Measurements from ENCODE around the gene GSK3B.

The GSK3B gene

DNA sequence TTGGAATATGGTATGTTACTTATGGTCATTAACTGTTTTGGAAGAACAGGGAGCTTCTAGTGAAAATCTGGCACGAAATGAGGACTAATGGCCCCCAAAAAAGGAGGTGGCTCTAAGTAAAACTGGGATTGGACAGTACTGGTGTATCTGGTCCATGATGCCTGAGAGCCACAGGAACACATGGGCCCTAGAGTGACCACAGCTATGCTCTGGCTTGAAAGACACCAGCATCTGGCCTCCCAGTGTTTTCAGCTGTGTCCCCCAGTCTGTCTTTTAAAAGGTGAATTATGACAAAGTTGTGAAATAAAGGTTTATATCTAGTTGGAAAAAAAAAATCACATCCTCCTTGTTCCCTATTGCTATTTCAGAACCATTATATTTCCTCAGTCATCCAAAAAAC lies 64.5 kb downstream of the GSK3B start:
- Histone ChIP-seq H2AFZ (no peak overlapping the region), H3K4me1 (no peaks in the 10 kb centered on the region), H3K4me3 (ENCODE audit: low read depth, low read length) (no peak overlapping the region), H3K4me2 (ENCODE audit: low read length) (no peak overlapping the region), H3K9me3 (ENCODE audit: control insufficient read depth, low read length) (no peaks in the 10 kb centered on the region), H3K36me3 (ENCODE audit: control insufficient read depth, insufficient read depth, low read length) (no peaks in the 10 kb centered on the region), H3K27me3 (ENCODE audit: control insufficient read depth, insufficient read depth, low read length) (no peaks in the 10 kb centered on the region), H3K9ac (no peak overlapping the region), H3K27ac (no peak overlapping the region), H3K79me2 (peaks cover 57% of the 10 kb centered on the region)
- TF ChIP-seq, protein P1, sequence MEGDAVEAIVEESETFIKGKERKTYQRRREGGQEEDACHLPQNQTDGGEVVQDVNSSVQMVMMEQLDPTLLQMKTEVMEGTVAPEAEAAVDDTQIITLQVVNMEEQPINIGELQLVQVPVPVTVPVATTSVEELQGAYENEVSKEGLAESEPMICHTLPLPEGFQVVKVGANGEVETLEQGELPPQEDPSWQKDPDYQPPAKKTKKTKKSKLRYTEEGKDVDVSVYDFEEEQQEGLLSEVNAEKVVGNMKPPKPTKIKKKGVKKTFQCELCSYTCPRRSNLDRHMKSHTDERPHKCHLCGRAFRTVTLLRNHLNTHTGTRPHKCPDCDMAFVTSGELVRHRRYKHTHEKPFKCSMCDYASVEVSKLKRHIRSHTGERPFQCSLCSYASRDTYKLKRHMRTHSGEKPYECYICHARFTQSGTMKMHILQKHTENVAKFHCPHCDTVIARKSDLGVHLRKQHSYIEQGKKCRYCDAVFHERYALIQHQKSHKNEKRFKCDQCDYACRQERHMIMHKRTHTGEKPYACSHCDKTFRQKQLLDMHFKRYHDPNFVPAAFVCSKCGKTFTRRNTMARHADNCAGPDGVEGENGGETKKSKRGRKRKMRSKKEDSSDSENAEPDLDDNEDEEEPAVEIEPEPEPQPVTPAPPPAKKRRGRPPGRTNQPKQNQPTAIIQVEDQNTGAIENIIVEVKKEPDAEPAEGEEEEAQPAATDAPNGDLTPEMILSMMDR (IDR thresholded peaks at IDR 0.05), result no peak

DNA sequence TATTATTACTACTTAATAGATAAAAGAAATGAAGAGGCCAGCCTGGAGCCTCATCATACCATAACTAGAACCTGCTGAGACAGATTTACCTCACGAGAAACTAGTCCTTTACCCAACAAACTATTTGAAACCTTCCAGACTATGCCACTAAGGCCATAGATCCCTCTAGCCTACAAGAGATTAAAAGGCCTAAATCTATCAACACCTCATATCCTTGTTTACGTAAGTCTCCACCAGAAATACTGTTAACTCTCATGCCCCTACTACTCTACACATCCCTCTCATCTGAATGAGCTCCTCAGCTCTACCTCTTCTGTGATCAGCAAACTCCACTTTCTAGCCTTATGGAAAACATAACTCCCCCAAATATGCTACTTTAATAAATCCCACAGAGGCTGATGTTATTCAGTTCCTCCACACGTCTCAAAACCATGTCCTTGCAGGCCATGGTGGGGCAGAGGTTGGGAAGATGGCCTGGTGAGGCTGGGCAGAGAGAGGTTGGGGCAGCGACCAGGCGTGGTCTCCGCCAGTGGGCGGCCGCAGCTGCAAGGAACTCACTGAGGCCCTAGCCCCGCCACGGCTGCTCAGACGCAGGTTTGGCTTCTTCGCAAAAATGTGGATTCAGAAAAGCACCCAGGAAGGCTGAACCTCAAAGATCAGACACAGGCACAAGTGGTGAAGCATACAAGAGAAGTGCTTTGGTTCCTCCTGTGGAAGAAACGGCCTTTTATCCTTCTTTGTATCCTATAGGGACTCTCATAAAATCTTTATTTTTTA lies 65.8 kb downstream of the GSK3B start:
- Histone ChIP-seq H3K4me1 (peaks cover 5% of the 10 kb centered on the region), H3K4me3 (ENCODE audit: low read depth, low read length) (no peak overlapping the region), H2AFZ (no peak overlapping the region), H3K79me2 (peaks cover 60% of the 10 kb centered on the region), H3K9me3 (ENCODE audit: control insufficient read depth, low read length) (no peaks in the 10 kb centered on the region), H3K9ac (no peak overlapping the region), H3K27ac (no peak overlapping the region), H3K36me3 (ENCODE audit: control insufficient read depth, insufficient read depth, low read length) (no peaks in the 10 kb centered on the region), H3K4me2 (ENCODE audit: low read length) (no peak overlapping the region), H3K27me3 (ENCODE audit: control insufficient read depth, insufficient read depth, low read length) (no peaks in the 10 kb centered on the region)
- TF ChIP-seq, protein P1 (IDR thresholded peaks at IDR 0.05), result no peak

DNA sequence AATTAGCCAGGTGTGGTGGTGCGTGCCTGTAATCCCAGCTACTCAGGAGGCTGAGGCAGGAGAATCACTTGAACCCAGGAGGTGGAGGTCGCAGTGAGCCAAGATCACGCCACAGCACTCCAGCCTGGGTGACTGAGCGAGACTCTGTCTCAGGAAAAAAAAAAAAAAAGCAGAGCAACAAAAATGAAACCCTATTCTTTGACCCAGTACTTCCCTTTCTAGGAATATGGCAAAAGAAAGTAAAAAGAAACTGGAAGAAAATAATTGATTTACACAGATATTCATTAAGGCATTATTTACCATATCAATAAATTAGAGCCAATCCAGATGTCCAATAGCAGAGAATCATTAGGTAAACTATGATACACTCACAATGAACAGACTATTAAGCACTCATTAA lies 67.0 kb downstream of the GSK3B start:
- no peaks in the 10 kb centered on the region for H3K9me3 ChIP-seq (ENCODE audit: control insufficient read depth, low read length)

DNA sequence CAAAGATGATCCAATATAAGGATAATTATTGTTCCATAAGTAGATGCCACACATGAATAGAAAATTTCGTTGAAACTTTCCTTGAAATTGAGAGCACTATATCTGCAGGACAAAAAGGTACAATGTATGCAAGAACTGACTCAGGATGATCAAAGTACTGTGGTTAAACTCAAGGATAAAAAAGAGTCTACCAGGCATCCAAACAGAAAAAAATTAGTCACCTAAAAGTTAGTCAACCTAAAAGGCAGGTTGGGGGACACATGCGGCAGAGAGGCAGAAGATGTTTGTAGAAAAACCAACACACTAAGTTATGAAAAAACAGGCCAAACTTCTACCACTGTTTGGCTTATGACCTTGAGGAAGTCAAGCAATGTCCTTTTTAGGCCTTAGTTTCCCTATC lies 68.7 kb downstream of the GSK3B start:
- H3K4me3 ChIP-seq (ENCODE audit: low read depth, low read length), result no peak overlapping the region
- peaks cover 58% of the 10 kb centered on the region for H3K79me2 ChIP-seq
- peaks cover 12% of the 10 kb centered on the region for H3K4me1 ChIP-seq
- H3K27me3 ChIP-seq (ENCODE audit: control insufficient read depth, insufficient read depth, low read length), result no peaks in the 10 kb centered on the region
- H3K36me3 ChIP-seq (ENCODE audit: control insufficient read depth, insufficient read depth, low read length), result no peaks in the 10 kb centered on the region
- no peak overlapping the region for H2AFZ ChIP-seq
- H3K27ac ChIP-seq, result no peak overlapping the region
- no peak overlapping the region for H3K9ac ChIP-seq
- H3K9me3 ChIP-seq (ENCODE audit: control insufficient read depth, low read length), result no peaks in the 10 kb centered on the region
- H3K4me2 ChIP-seq (ENCODE audit: low read length), result no peak overlapping the region
- TF ChIP-seq, protein P1 (IDR thresholded peaks at IDR 0.05), result no peak

More for the DNA sequence above, 67.0 kb downstream of the GSK3B start:
- Histone ChIP-seq H2AFZ (no peak overlapping the region), H3K4me3 (ENCODE audit: low read depth, low read length) (no peak overlapping the region), H3K27me3 (ENCODE audit: control insufficient read depth, insufficient read depth, low read length) (no peaks in the 10 kb centered on the region), H3K79me2 (peaks cover 62% of the 10 kb centered on the region), H3K36me3 (ENCODE audit: control insufficient read depth, insufficient read depth, low read length) (no peaks in the 10 kb centered on the region), H3K27ac (no peak overlapping the region), H3K4me1 (peaks cover 8% of the 10 kb centered on the region), H3K4me2 (ENCODE audit: low read length) (no peak overlapping the region), H3K9ac (no peak overlapping the region)
- TF ChIP-seq, protein P1 (IDR thresholded peaks at IDR 0.05), result no peak

DNA sequence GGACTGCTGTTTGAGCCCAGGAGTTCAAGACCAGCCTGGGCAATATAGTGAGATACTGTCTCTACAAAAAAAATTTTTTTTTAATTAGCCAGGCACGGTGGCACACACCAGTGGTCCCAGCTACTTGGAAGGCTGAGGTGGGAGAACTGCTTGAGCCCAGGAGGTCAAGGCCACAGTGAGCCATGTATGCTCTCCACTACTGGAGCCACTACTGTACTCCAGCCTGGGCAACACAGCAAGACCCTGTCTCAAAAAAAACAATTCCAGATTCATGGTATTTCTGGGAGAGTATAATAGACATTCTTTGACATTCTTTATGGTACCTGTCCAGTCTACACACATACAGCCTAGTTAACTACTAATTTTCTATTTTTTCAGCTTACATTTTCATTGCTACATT lies 70.1 kb downstream of the GSK3B start:
- Histone ChIP-seq H3K36me3 (ENCODE audit: control insufficient read depth, insufficient read depth, low read length) (no peaks in the 10 kb centered on the region), H3K4me3 (ENCODE audit: low read depth, low read length) (no peak overlapping the region), H3K4me1 (peaks cover 15% of the 10 kb centered on the region), H3K27ac (no peak overlapping the region), H3K27me3 (ENCODE audit: control insufficient read depth, insufficient read depth, low read length) (no peaks in the 10 kb centered on the region), H2AFZ (no peak overlapping the region), H3K9me3 (ENCODE audit: control insufficient read depth, low read length) (no peaks in the 10 kb centered on the region), H3K9ac (no peak overlapping the region), H3K79me2 (peaks cover 58% of the 10 kb centered on the region), H3K4me2 (ENCODE audit: low read length) (no peak overlapping the region)
- TF ChIP-seq, protein P1 (IDR thresholded peaks at IDR 0.05), result no peak
